GM23248 (cell line): ENCODE data around the gene TRIM38. TPM values are rescaled to one million over a fixed set of nuclear protein-coding genes. Genes with fewer than 3 reads are reported as not detected.

Experiments
- DNase-seq: peaks from one replicate; pipeline ENCODE4 v3.0.0-alpha.2; 2015
- H2AFZ ChIP-seq: fragments of 200-600 bp; sonication (generic); 2 replicates; pipeline ENCODE4 v1.6.1; 2016; ENCODE audit warnings: antibody characterized with exemption
- H3F3A ChIP-seq: fragments of 200-600 bp; sonication (generic); 2 replicates; pipeline ENCODE4 v1.6.1; 2016; ENCODE audit warnings: mild to moderate bottlenecking, antibody characterized with exemption, mixed run types; ENCODE audit not compliant: insufficient read depth
- H3K27ac ChIP-seq: fragments of 200-600 bp; sonication (generic); 2 replicates; pipeline ENCODE4 v1.5.1; 2016; ENCODE audit warnings: mild to moderate bottlenecking
- H3K27me3 ChIP-seq: fragments of 200-600 bp; sonication (generic); replicated peaks from 2 replicates; pipeline ENCODE4 v1.6.1; 2016; ENCODE audit warnings: mild to moderate bottlenecking; ENCODE audit not compliant: insufficient read depth
- H3K36me3 ChIP-seq: fragments of 200-600 bp; sonication (generic); 2 replicates; pipeline ENCODE4 v1.6.1; 2016; ENCODE audit warnings: low read depth, mild to moderate bottlenecking
- H3K4me1 ChIP-seq: fragments of 200-600 bp; sonication (generic); 2 replicates; pipeline ENCODE4 v1.6.1; 2016; ENCODE audit warnings: mild to moderate bottlenecking; ENCODE audit not compliant: insufficient read depth
- H3K4me2 ChIP-seq: fragments of 200-600 bp; sonication (generic); one replicate; pipeline ENCODE4 v1.6.1; 2016; ENCODE audit warnings: mild to moderate bottlenecking; ENCODE audit not compliant: unreplicated experiment
- H3K4me3 ChIP-seq: fragments of 200-600 bp; sonication (generic); 2 replicates; pipeline ENCODE4 v1.5.1; 2016; ENCODE audit warnings: mild to moderate bottlenecking
- H3K79me2 ChIP-seq: fragments of 200-600 bp; sonication (generic); 2 replicates; pipeline ENCODE4 v1.6.1; 2016; ENCODE audit warnings: mild to moderate bottlenecking; ENCODE audit not compliant: insufficient read depth
- H3K9ac ChIP-seq: fragments of 200-600 bp; sonication (generic); 2 replicates; pipeline ENCODE4 v1.6.1; 2016; ENCODE audit warnings: mild to moderate bottlenecking
- H3K9me2 ChIP-seq: fragments of 200-600 bp; sonication (generic); 2 replicates; pipeline ENCODE4 v1.6.1; 2016; ENCODE audit warnings: mixed run types, mild to moderate bottlenecking, moderate library complexity; ENCODE audit not compliant: insufficient read depth
- H3K9me3 ChIP-seq: fragments of 200-600 bp; sonication (generic); one replicate; pipeline ENCODE4 v1.6.1; 2017; ENCODE audit warnings: low read depth
- H4K20me1 ChIP-seq: fragments of 200-600 bp; sonication (generic); 2 replicates; pipeline ENCODE4 v1.6.0; 2016; ENCODE audit not compliant: insufficient read depth
- EZH2 ChIP-seq: fragments of 200-600 bp; sonication (generic); IDR thresholded peaks from 2 replicates; pipeline ENCODE4 v1.6.1; 2018; ENCODE audit warnings: antibody characterized with exemption, mild to moderate bottlenecking; ENCODE audit not compliant: insufficient read depth, poor library complexity, severe bottlenecking
- EZH2phosphoT487 ChIP-seq: fragments of 200-600 bp; sonication (generic); IDR thresholded peaks from 2 replicates; pipeline ENCODE4 v1.6.1; 2018; ENCODE audit warnings: antibody characterized with exemption, moderate library complexity, mild to moderate bottlenecking, low read depth; ENCODE audit not compliant: insufficient read depth
- WGBS, 2 experiments: methylation state at CpG; one replicate each; pipeline ENCODE4 v1.1.6; 2015 to 2017; ENCODE audit warnings: low lambda C conversion rate in 2 of 2, low coverage in 1 of 2; ENCODE audit errors: missing lambda C conversion rate in 2 of 2; 5-methylcytosine and 5-hydroxymethylcytosine counted together
- in situ Hi-C: fragments of 300-500 bp; cut with MboI; formaldehyde crosslinking; loops from 2 replicates; pipeline ENCODE4 v1.15.0; 2020
- polyA plus RNA-seq: library from polyadenylated mRNA; unstranded; fragments of >200 nt; fragmentation: Nextera tagmentation; extraction: Ambion mirVana; gene quantifications from 2 replicates; pipeline ENCODE4 v1.2.1, GENCODE V29; 2016
- total RNA-seq: library from RNA; depleted of rRNA; stranded (reverse); fragments of >200 nt; shearing (Covaris generic); gene quantifications from 2 replicates; pipeline ENCODE4 v1.2.3, GENCODE V29; 2014

The TRIM38 gene
- total and polyA plus RNA-seq, 2 experiments from 2014 or later: 7.3 to 7.6 TPM

- DNase-seq: no peak
- no peaks in the 10 kb centered on the region for H4K20me1 ChIP-seq
- TF ChIP-seq EZH2phosphoT487 (no peak), EZH2 (no peak)
- no peaks in the 10 kb centered on the region for H3K9me2 ChIP-seq
- WGBS, 2 experiments: 0 to 14% methylated on average over 1 of the region's 1 CpG
- no peak overlapping the region for H3K4me2 ChIP-seq
- 0 out of 2 replicates have a peak, but pooled peaks cover 3% of the 10 kb centered on the region for H3F3A ChIP-seq
- in situ Hi-C loops: no loop called here
- no peak overlapping the region for H3K4me3 ChIP-seq
- no peaks in the 10 kb centered on the region for H3K27me3 ChIP-seq
- no peak overlapping the region for H2AFZ ChIP-seq
- peaks cover 4% of the 10 kb centered on the region; the same call in 1 of the 2 replicates for H3K4me1 ChIP-seq
- no peaks in the 10 kb centered on the region for H3K79me2 ChIP-seq
- H3K9ac ChIP-seq: no peak overlapping the region
- H3K36me3 ChIP-seq: no peaks in the 10 kb centered on the region
- H3K9me3 ChIP-seq: no peaks in the 10 kb centered on the region
- H3K27ac ChIP-seq: no peak overlapping the region
Observed at GRCh38 chr6:25954756-25955155, 7.8 kb upstream of the TRIM38 start.

DNA sequence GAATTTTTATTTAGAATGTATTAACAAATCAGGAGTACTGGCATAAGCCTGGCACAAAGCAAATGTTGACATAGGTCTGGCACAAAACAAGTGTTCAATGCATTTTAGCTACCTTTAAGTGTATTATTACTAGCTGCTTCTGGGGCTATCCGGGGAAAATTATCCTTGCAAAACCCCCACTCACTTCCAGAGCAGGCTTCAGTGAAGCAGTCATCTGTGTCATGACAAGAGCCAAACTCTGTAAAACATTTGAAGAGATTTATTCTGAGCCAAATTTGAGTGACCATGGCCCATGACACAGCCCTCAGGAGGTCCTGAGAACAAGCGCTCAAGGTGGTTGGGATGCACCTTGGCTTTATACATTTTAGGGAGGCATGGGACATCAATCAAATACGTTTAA, 6.4 kb upstream of the TRIM38 start:
- Histone ChIP-seq H4K20me1 (no peaks in the 10 kb centered on the region), H3K9me3 (no peaks in the 10 kb centered on the region), H3K4me3 (no peak overlapping the region), H3K36me3 (no peaks in the 10 kb centered on the region), H2AFZ (no peak overlapping the region), H3K79me2 (no peaks in the 10 kb centered on the region), H3F3A (0 out of 2 replicates have a peak, but pooled peaks cover 9% of the 10 kb centered on the region), H3K9ac (no peak overlapping the region), H3K27me3 (no peaks in the 10 kb centered on the region), H3K9me2 (no peaks in the 10 kb centered on the region), H3K4me1 (peaks cover 9% of the 10 kb centered on the region; the same call in 1 of the 2 replicates), H3K4me2 (no peak overlapping the region), H3K27ac (no peak overlapping the region)
- in situ Hi-C loops: no loop called here
- TF ChIP-seq EZH2: no peak
- no peak for TF ChIP-seq EZH2phosphoT487
- DNase-seq: no peak
- WGBS, 2 experiments: 68 to 71% methylated on average over 3 of the region's 3 CpGs

DNA sequence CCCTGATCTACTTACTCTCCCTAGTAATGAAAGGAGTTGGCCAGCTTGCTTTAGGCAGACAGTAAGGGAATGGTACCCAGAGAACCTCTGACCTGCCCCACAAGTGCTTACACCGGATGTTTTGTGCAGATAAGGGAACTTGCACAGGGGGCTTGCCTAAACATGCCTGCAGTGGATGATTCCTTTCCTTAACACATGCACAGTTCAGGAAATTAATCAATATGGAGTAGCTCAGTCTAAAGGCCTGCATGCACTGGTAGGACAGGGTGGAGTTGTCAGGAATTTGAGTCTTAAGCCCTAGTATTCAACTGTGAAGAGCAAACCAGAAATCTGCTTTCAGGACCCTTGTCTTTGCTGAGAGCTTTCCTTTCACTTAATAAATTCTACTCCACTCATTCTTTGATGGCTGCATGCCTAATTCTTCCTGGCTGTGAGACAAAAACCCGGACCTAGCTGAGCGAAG, 3.9 kb upstream of the TRIM38 start:
- no peak overlapping the region for H2AFZ ChIP-seq
- no peak overlapping the region for H3K27ac ChIP-seq
- no peaks in the 10 kb centered on the region for H3K36me3 ChIP-seq
- no peak overlapping the region for H3K4me2 ChIP-seq
- in situ Hi-C loops: no loop called here
- no peak for TF ChIP-seq EZH2
- no peak for TF ChIP-seq EZH2phosphoT487
- H3F3A ChIP-seq: peaks cover 23% of the 10 kb centered on the region
- no peak overlapping the region for H3K4me3 ChIP-seq
- H3K27me3 ChIP-seq: no peaks in the 10 kb centered on the region
- DNase-seq: no peak
- H4K20me1 ChIP-seq: no peaks in the 10 kb centered on the region
- H3K9me3 ChIP-seq: no peaks in the 10 kb centered on the region
- H3K9me2 ChIP-seq: no peaks in the 10 kb centered on the region
- H3K9ac ChIP-seq: no peak overlapping the region
- peaks cover 5% of the 10 kb centered on the region for H3K79me2 ChIP-seq
- peaks cover 14% of the 10 kb centered on the region for H3K4me1 ChIP-seq
- WGBS, 2 experiments: 57 to 58% methylated on average over 3 of the region's 3 CpGs

- H3K36me3 ChIP-seq: peaks cover 3% of the 10 kb centered on the region; the same call in 1 of the 2 replicates
- in situ Hi-C loops: no loop called here
- DNase-seq: peak; percentile 59
- H3K79me2 ChIP-seq: peaks cover 17% of the 10 kb centered on the region
- WGBS, 2 experiments: 43 to 65% methylated on average over 2 of the region's 2 CpGs
- no peak overlapping the region for H3K4me2 ChIP-seq
- no peaks in the 10 kb centered on the region for H3K9me2 ChIP-seq
- TF ChIP-seq EZH2phosphoT487 (no peak), EZH2 (no peak)
- H2AFZ ChIP-seq: no peak overlapping the region
- peaks cover 23% of the 10 kb centered on the region for H3F3A ChIP-seq
- H3K4me1 ChIP-seq: peaks cover 23% of the 10 kb centered on the region
- no peak overlapping the region for H3K4me3 ChIP-seq
- H3K27me3 ChIP-seq: no peaks in the 10 kb centered on the region
- H3K27ac ChIP-seq: no peak overlapping the region
- no peaks in the 10 kb centered on the region for H3K9me3 ChIP-seq
- H3K9ac ChIP-seq: no peak overlapping the region
- H4K20me1 ChIP-seq: no peaks in the 10 kb centered on the region
Observed at GRCh38 chr6:25959890-25960536, 2.6 kb upstream of the TRIM38 start.
